GM21367 (cell line): ENCODE results near the gene APOL4.
"Not testable (repeated sequence)": the region's sequence is repeated elsewhere in the genome, so short reads cannot be mapped to it uniquely, and the experiment has no call there.

Source experiments
- ATAC-seq: cut with Tn5 transposase; IDR thresholded peaks from one replicate; pipeline ENCODE4 v1.9.1; 2021; ENCODE audit not compliant: unreplicated experiment

The APOL4 gene

DNA sequence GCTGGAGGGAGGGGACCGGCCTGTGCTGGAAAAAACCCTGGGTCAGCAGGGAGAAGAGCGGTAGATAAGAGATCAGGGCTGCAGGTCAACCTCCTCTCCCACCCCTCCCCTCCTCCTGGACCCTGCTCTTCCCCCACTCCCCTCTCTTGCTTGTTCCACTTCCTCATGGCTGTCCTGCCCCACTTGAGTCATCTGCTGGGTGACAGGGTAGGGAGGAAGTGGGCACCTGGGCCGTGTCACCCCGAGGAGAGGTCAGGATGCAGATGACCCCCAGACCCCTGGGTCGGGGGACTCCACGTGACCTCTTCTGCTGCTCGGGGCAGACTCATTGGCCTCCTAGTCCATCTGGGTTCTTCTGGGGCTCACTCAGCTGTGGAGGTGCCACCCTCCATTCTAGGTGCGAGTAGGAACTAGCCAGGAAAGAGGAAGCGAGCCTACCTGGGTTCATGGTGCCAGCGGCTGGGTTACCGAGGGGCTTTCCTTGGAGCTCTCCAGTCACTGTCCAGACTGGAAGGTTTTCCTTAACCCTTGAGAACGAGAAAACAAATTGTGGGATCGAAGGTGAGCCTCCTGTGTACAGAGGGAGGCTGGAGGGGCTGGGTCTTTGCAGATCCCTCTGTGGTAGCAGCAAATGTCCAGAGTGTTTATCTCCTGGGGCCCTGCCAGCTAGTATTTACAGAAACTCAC is 31.2 kb upstream of the APOL4 start:
- ATAC-seq, result no peak

DNA sequence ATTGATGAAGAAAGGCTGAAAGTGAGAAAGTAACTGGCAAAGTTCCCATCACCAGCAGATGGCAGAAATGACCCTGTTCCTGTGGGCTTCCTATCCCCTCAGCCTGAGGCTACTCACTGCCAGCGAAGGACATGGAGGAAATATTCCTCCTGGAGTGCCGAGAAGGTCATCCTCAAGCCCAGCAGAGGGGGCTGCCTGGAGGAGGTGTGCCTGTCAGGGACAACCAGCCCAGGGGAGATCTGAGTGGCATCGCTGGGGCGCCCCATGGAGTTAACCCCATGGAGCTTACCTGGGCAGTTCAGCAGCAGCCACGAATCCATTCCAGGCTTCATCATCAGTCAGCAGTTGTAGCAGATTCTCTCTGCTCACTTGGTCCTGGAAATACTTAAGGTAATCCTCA is 29.4 kb upstream of the APOL4 start:
- not testable (repeated sequence) for ATAC-seq

DNA sequence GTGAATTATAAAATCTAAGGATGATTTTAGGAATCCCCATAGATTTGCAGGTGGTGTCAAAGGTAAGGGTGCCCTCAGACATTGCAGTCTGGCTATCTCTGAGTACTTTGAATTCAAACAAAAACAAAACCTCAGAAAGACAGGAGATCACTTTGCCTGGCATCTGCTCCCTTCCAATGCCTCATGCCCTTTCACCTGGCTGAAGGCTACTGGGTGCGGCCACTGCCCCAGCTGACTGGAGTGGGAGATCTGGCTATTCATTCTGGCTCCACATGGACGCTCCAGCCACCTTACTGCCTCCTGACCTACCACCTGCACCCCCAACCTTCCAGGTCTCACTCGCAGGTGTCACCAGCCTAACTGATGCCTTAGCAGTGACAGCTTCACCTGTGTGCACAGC is 28.0 kb upstream of the APOL4 start:
- not testable (repeated sequence) for ATAC-seq

DNA sequence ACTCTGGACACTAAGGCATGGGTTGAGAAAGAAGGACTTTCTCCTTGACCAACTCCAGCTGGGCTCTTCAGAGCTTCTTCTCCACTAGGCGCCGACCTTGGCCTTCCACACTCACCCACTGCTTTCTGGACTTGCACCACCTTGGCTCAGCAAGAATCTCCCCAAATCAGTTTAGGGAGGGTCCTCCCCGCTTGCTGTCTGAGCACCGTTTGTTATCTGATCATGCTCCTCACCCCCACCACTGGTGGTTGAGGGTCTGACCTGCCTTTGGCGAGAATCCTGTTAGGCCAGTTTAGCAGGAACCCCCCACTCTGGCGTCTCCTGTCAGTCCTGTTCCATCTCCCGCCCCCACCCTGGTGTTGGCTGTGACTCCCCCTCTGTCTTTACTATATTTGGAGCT is 27.3 kb upstream of the APOL4 start:
- ATAC-seq, result no peak

DNA sequence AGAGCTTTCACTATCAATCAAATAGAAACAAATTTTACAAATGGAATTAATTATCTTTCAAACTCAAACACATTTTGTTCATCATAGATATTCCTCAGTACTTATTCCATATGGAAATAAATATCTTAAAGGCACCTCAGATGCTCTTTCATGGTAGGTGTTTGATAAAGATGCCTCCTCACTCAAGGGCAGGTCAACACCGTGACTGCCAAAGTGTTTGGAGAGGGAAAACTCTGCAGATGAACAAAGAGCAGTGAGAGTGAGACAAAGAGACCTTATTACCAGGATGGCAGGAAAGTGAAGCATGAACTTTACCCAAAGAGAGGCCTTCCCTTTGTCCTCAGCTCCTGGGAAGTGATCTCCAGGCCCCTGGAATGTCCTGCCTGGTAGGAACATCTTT is 26.8 kb upstream of the APOL4 start:
- ATAC-seq, result not testable (repeated sequence)

DNA sequence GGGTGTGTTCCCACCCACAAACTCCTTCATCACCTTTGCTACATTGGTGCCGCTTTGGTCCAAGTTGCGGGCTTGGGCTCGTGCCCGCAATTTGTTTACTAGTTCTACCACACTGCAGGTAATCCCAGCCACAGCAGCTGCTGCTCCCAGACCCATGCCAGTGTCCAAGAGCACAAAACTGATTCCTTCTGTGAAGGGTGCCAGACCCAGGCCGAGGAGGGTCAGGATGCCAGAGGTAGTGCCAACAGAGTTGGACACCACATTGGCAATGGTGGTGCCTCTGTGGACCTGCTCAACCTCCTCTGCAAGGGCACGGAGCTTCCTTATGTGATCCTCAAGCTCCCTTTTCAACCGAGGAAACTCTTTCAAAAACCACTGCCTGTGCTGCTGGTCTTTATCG is 26.2 kb upstream of the APOL4 start:
- ATAC-seq, result no peak

DNA sequence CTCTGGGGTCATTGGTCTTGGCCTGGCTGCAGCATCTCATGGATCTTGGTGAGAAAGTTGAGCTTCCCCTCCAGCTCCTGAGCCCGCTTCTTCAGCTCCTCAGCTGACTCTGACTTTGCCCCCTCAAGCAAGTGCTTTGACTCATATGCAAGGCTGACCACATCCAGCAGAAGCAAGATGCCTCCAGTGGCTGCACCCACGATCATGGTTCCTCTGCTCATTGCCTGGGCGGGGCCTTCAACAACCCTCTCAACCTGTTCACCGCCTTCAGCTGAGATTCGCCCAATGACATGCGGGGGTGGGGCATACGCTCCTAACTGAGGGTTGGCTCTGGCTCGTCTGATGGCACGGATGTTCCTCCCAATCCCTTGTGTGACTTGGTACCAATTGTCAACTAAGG is 25.8 kb upstream of the APOL4 start:
- ATAC-seq, result no peak

DNA sequence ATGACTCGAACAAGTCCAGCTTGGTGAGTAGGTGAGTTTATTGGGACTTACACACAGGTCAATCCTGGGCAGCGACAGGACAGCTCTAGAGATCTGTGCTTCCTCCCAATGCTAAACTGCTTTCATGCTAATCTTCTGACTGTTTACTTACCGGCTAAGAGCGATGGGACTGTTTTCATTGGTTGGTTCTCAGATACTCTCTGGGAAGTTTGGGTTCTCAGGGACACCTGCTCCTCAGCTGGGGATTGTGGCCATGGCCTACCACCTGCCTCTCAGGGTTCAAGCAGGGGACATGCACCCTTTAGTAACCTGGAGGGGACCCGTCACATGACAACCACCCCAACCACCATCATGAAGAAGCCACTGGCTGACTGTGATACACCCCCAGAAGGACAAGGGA is 24.6 kb upstream of the APOL4 start:
- ATAC-seq, result no peak

DNA sequence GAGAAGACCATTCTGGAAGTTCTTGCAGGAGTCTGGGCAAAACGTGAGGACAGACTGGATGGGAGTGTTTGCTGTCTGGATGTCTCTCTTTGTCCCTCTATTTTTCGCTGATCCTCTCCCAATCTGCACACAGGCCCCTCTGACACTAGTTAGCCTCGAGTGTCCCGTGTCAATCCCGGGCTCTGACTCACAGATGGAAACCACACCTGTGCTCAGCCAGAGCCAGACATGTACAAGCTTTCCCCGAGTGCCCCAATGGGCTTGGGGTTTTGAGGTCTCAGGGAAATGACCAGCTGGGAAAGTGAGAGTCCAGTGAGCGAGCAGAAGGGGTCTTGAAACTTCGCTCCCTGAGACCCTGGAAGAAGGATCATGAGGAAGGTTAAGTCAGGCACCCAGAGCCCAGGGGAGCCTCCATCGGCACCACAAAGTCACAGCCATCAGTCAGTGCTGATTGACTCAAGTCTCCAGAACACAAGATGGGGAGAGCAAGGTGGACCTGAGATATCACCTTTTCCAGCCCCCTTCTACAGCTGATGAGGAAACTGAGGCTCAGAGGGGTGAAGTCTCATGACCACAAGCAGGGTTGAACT is 23.8 kb upstream of the APOL4 start:
- no peak for ATAC-seq

DNA sequence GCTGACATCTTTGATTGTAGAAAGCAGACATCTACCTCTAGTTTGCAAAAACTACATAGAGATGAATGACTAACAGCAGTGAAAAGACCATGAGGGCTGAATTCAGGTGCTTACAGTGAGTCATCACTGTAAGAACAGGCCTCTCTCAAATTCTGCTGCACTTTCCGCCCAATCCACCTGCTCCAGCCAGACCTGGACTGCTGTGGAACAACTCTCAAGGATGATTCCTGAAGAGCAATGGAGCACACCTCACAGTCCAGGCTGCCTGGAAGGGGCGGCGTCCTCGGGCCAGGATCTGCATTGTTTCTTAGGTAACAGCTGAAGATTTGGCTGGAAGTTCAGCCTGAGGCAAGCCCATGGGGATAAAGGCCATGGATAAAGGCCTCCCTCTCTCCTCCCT is 22.6 kb upstream of the APOL4 start:
- ATAC-seq, result no peak

DNA sequence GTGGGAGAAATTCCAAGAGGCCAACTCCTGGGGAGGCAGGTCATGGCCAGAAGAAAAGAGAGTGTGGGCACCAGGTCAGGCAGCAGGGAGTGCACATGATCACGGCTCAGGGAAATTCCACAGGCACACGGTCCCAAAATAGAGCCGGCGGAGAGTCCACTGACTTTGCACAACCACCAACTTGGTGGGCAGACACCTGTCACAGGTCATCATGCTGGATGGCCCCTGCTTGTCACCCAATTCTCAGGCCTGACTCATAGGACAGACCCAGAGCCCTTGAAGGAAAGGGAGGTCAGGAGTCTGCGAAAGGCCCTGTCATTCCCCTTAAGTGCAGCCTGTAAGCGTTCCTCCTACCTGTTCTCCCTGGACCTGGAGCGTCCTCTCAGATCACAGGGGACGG is 21.9 kb upstream of the APOL4 start:
- no peak for ATAC-seq

DNA sequence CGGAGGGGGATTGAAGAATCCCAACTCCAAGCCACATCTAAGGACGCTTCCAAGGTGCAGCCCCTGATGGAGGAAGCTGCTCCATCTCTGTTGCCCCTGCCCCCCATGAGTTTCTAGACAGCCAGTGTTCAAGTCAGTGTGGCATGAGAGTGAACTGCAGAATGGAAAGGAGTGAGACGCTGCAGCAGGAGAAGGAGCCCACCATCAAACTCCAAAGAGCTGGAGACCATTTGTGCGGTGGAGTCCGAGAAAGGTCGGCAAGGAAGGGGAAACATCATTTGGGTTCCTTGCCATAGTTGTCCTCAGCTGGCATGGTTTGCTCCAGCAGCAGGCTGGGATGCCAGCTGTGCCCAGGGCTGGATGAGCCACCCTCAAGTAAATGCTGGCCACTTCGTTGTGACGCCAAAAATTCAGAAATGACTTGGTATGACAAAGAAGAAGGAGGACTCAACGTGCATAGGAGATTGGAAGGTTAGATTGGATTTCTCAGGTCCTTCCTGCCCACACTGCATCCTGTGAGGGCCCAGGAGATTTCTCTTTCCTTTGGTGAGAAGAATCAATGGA is 21.4 kb upstream of the APOL4 start:
- ATAC-seq, result no peak

DNA sequence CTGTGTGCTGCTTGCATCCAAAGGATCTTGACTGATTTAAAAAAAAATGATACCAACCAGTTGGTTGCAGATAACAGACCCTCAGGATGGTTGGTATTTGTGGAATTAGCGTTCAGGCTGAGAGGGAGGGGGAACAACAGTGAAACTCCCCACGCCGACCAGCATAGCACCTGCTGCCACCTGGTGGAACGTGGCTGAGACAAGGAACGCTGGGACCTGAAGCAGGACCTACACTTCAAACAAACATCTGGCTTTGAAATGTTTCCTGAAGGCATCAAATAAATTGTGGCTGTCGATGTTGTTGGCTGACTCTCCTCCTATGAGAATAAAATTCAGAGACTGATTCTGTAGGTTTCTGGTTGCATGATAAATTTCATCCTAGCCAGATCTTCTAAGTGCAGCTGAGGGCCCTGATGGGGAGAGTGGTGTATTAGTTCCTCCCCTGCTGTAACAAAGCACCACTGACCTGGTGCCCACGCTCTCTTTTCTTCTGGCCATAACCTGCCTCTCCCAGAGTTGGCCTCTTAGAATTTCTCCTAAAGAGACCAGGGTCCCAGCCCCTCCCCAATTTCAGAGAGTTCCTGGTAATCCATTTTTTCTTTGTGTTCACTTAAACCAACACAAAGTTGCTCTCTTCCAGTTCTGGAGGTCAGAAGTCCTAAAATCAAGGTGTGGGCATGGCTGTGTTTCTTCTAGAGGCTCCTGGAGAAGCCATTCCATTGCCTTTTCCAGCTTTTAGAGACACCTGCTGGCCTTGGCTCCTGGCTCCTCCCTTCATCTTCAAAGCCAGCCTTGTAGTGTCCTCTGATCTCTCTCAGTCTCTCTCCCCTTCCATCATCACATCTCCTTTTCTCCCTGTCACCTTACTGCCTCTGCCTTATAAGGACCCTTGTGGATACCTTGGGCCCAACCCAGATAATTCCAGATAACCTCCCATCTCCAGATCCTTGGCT is 20.5 kb upstream of the APOL4 start:
- ATAC-seq, result no peak

DNA sequence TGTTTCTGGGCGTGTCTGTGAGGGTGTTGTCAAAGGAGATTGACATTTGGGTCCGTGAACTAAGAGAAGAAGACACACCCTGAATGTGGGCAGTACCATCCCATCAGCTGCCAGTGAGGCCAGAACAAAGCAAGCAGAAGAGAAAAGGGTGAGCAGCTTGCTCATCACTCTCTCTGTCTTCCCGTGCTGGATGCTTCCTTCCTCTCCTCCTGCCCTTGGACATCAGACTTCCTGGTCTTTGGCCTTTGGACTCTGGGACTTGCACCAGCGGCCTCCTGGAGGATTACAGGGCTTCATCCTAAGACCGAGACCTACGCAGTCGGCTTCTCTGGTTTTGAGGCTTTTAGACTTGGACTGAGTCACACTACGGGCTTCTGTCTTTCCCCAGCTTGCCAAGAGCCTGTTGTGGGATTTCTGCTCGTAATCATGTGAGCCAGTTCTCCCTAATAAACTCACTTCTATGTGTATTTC is 18.9 kb upstream of the APOL4 start:
- no peak for ATAC-seq

DNA sequence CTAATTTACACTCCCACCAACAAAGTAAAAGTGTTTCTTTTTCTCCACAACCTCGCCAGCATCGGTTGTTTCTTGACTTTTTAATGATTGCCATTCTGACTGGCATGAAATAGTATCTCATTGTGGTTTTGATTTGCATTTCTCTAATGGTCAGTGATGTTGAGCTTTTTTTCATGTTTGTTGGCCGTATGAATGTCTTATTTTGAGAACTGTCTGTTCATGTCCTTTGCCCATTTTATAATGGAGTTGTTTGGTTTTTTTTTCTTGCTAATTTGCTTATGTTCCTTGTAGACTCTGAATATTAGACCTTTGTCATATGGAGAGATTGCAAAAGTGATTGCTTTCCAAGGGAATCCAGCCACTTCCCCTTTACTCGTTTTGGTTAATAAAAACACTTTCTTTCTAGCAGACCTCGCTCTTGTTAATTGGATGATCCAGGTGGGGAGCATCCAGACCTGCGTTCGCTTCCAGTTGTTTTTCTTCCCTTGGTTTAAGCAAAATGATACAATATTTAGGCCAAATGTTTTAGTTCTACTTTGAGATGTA is 17.1 kb upstream of the APOL4 start:
- ATAC-seq, result no peak

DNA sequence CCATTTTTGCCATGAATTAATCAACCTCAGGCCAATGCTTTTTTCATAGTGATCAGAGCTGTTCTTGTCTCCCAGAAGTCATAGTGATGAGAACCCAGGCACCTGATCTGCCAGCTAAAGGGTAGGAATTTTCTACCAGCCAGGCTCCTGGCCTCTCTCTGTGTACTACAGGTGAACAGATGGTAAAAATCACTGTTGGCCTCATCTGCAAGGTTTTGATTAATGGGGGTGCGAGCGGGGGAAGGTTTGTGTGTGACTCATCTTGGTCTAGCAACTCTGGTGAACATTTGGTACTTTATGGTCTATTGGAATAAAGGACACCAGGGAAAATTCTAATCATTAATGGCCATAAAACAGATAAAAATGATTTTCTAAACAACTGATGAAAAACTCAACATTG is 14.4 kb upstream of the APOL4 start:
- no peak for ATAC-seq

DNA sequence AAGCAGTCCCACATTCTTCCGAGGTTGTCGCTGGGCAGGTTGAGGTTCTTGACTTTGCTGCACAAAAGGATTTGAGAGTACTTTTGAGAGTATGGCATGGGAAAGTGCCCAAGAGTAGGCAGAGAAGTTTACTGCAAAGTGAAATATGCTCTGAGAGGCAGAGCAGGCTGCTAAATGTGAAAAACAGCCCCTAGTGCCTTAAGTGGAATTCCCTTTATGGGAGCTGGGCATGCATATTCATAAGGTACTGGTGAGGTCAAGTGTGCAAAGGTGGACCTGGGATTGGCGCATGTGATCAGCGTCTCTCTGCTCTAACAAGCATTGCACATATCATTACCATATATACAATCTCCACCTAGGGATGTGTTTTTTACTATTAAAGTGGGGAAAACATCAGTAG is 12.0 kb upstream of the APOL4 start:
- ATAC-seq, result no peak

DNA sequence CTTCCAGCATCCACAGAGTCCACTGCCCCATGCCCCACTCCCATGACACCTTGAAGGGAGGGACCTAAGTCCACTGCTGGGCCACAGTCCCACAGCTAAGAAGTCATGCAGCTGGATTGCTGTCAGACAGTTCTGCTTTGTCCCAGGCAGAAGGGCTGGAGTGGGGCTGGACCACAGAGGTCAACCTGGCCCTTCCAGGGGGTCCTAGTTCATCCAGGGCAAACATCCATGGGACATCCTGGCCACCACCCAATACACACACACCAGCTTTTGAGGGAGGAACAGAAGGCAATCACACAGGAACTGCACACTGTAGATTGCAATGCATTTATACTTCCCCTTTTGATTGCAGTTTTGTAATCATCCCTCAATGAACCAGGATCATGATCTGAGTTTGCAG is 11.3 kb upstream of the APOL4 start:
- ATAC-seq, result no peak

DNA sequence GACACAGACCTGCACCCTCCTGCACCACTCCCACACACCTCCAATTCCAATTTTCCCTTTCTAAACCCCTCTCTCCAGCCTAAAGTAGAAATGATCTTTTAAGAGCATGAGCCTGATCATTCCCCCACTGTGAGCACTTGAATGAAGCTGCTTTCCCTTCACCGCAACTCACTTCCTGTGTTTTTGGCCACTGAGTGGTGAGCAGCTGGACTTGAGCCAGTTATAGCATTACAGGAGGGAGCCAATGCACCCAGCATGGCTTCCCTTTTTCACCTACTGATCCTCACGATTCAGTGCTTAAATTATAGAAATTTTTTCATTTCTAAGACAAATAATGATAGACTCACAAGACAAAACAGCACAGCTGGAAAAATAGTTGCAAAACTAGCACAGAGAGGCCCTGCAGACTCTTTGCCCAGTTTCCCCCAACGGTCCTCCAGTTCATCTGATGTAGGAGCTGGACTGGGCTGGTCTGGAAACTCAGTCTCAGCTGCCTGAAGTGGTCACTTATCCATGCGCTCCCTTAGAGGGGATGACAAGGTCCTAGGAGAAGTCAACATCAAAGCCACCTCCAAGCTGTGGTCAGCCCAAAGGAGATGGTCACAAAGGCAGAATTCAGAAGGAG is 9.7 kb upstream of the APOL4 start:
- ATAC-seq, result no peak

DNA sequence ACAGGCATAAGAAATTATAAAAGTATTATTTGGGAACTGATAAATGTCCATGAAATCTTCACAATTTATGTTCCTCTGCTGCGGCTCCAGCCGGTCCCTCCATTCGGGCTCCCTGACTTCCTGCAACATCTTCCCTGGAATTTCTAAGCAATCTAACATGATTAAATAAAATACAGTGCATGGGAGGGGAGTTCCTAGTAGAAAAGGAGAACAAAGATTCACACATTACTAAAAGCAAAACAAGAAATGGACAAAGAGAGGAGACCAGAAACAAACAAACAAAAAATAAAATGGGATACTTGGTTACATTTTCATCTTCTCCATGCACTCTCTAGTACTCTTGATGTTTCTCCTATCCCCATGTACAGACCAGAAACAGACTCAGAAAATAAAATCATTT is 8.6 kb upstream of the APOL4 start:
- no peak for ATAC-seq

DNA sequence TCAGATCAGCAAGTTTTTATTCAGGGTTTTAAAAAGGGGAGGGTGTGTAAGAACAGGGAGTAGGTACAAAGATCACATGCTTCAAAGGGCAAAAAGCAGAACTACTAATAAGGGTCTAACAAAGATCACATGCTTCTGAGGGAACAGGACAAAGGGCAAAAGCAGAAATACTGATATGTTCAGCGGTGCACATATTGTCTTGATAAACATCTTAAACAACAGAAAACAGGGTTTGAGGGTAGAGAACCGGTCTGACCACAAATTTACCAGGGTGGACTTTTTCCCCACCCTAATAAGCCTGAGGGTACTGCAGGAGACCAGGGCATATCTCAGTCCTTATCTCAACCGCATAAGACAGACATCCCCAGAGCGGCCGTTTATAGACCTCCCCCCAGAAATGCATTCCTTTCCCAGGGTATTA is 7.9 kb upstream of the APOL4 start:
- not testable (repeated sequence) for ATAC-seq
